ENCODE results near the gene MCM3.

MCM3 gene

GRCh38 chr6:52227495-52227894 lies 57.0 kb downstream of the MCM3 start:
- TF ChIP-seq, protein P1, sequence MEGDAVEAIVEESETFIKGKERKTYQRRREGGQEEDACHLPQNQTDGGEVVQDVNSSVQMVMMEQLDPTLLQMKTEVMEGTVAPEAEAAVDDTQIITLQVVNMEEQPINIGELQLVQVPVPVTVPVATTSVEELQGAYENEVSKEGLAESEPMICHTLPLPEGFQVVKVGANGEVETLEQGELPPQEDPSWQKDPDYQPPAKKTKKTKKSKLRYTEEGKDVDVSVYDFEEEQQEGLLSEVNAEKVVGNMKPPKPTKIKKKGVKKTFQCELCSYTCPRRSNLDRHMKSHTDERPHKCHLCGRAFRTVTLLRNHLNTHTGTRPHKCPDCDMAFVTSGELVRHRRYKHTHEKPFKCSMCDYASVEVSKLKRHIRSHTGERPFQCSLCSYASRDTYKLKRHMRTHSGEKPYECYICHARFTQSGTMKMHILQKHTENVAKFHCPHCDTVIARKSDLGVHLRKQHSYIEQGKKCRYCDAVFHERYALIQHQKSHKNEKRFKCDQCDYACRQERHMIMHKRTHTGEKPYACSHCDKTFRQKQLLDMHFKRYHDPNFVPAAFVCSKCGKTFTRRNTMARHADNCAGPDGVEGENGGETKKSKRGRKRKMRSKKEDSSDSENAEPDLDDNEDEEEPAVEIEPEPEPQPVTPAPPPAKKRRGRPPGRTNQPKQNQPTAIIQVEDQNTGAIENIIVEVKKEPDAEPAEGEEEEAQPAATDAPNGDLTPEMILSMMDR (IDR thresholded peaks at IDR 0.05; ENCODE audit: insufficient read depth, low read depth, low read length, missing control alignments) = no peak
- no peak for DNase-seq (ENCODE audit: low read depth)
- H3K4me3 ChIP-seq (ENCODE audit: low read length) = no peak overlapping the region

GRCh38 chr6:52221302-52221701 lies 63.2 kb downstream of the MCM3 start:
- TF ChIP-seq, protein P1 (IDR thresholded peaks at IDR 0.05; ENCODE audit: insufficient read depth, low read depth, low read length, missing control alignments) = no peak
- DNase-seq (ENCODE audit: low read depth) = no peak
- H3K4me3 ChIP-seq (ENCODE audit: low read length) = no peak overlapping the region

GRCh38 chr6:52217761-52218160 lies 66.8 kb downstream of the MCM3 start:
- TF ChIP-seq, protein P1 (IDR thresholded peaks at IDR 0.05; ENCODE audit: insufficient read depth, low read depth, low read length, missing control alignments) = no peak
- no peak overlapping the region for H3K4me3 ChIP-seq (ENCODE audit: low read length)
- no peak for DNase-seq (ENCODE audit: low read depth)

DNA sequence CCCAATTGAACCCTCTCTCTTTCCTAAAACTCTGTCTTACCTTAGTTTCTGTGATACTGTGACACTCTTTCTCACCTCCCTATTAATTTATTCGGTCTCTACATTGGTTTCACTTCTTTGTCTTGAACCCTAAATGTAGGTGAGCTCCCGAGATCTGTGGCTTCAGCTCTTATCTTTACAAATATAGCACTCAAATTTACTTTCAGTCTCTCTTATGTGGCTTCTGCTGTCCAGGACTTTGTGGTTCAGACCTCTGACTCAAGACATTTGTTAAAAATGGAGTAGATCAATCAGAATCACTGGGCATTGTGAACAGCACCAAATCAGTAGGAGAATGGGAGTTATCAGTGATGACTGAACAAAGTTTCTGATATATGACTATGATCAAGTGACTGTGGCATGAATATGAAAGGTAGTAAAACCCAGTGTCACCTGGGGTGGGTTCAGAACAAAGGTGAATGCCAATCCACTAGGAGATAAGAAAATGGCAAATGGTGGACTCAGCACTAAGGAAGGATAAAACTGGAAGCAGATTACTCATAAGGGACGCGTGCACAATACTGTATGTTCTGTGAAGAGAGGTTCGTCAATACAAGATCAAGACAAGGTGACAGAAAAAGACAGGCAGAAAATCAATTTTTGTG lies 67.5 kb downstream of the MCM3 start:
- DNase-seq (ENCODE audit: low read depth) = no peak
- TF ChIP-seq, protein P1 (IDR thresholded peaks at IDR 0.05; ENCODE audit: insufficient read depth, low read depth, low read length, missing control alignments) = no peak
- no peak overlapping the region for H3K4me3 ChIP-seq (ENCODE audit: low read length)

- H3K4me3 ChIP-seq (ENCODE audit: low read length) = no peak overlapping the region
- no peak for DNase-seq (ENCODE audit: low read depth)
- TF ChIP-seq, protein P1 (IDR thresholded peaks at IDR 0.05; ENCODE audit: insufficient read depth, low read depth, low read length, missing control alignments) = no peak
Measured at GRCh38 chr6:52215787-52216186, 68.8 kb downstream of the MCM3 start.

Data from epithelial cell of esophagus (primary cell).